T-cell (primary cell): ENCODE measurements around the gene ALG10. TPM values are rescaled to one million over a fixed set of nuclear protein-coding genes. Genes with fewer than 3 reads are reported as not detected.
"Not testable (repeated sequence)": the region's sequence is repeated elsewhere in the genome, so short reads cannot be mapped to it uniquely, and the experiment has no call there.

Source experiments
- ATAC-seq, 4 experiments: fragments of 200-7000 bp in 3 of 4; fragments of 150-1000 bp in 1 of 4; cut with Tn5 transposase; replicated peaks in 1 of 4; 1 replicate in 3 of 4; 2 replicates in 1 of 4; pipeline ENCODE4 v1.10.0; 2021; ENCODE audit warnings: moderate library complexity in 3 of 4, mild to moderate bottlenecking in 2 of 4, moderate number of reproducible peaks in 1 of 4
- CTCF ChIA-PET, 2 donors: fragments of 300-600 bp; sonication (Branson Sonifier 250); formaldehyde crosslinking; loops; one replicate each; lab custom pipeline; 2022; ENCODE audit warnings: antibody characterized with exemption in 2 of 2; lab: Charles Lee
- POLR2A ChIA-PET, 2 donors: fragments of 300-600 bp; sonication (Branson Sonifier 250); formaldehyde crosslinking; loops; one replicate each; lab custom pipeline; 2022; ENCODE audit warnings: antibody characterized with exemption in 2 of 2; lab: Charles Lee
- DNase-seq, 35 experiments: peaks; one replicate each; pipeline versions ENCODE4 v3.0.0 to v3.0.0-alpha.2; 2013 to 2023
- H3K27ac ChIP-seq: one replicate; pipeline ENCODE4 v1.5.1; 2013; ENCODE audit warnings: low read length
- H3K27me3 ChIP-seq, 2 experiments: replicated peaks in 1 of 2; 1 replicate in 1 of 2; 2 replicates in 1 of 2; pipeline versions ENCODE4 v1.6.1 to v1.7.0; 2013; ENCODE audit warnings: low read length in 1 of 2, mixed read lengths in 1 of 2; ENCODE audit not compliant: control insufficient read depth in 2 of 2, insufficient read depth in 2 of 2; ENCODE audit errors: extremely low read depth in 1 of 2
- H3K36me3 ChIP-seq, 2 donors: 1 replicate in 1 of 2; 2 replicates in 1 of 2; pipeline versions ENCODE4 v1.6.1 to v1.7.0; 2013; ENCODE audit warnings: low read length in 1 of 2; ENCODE audit not compliant: control insufficient read depth in 2 of 2, insufficient read depth in 1 of 2; ENCODE audit errors: extremely low read depth in 1 of 2
- H3K4me1 ChIP-seq, 2 experiments: 1 replicate in 1 of 2; 2 replicates in 1 of 2; pipeline versions ENCODE4 v1.6.1 to v1.7.0; 2013; ENCODE audit warnings: low read length in 2 of 2, mixed read lengths in 1 of 2; ENCODE audit not compliant: insufficient read depth in 2 of 2, control insufficient read depth in 1 of 2; ENCODE audit errors: extremely low read depth in 1 of 2
- H3K4me3 ChIP-seq, 2 donors: 1 replicate in 1 of 2; 2 replicates in 1 of 2; pipeline versions ENCODE4 v1.5.1 to v1.7.0; 2013; ENCODE audit warnings: mild to moderate bottlenecking in 2 of 2, low read length in 1 of 2, moderate library complexity in 1 of 2; ENCODE audit not compliant: control insufficient read depth in 1 of 2; ENCODE audit errors: extremely low read depth in 1 of 2
- H3K9me3 ChIP-seq: 2 replicates; pipeline ENCODE4 v1.7.0; 2013
- H3K27ac Mint-ChIP-seq, 2 donors: one replicate each; pipeline ENCODE4 v1.8.0; 2020 to 2021; ENCODE audit warnings: mild to moderate bottlenecking in 2 of 2, mixed read lengths in 2 of 2
- H3K27me3 Mint-ChIP-seq, 2 donors: one replicate each; pipeline ENCODE4 v1.8.0; 2021 to 2022; ENCODE audit warnings: mixed read lengths in 2 of 2
- H3K36me3 Mint-ChIP-seq: one replicate; pipeline ENCODE4 v1.8.0; 2021; ENCODE audit warnings: mixed read lengths
- H3K4me1 Mint-ChIP-seq, 3 donors: one replicate each; pipeline ENCODE4 v1.8.0; 2020 to 2022; ENCODE audit warnings: mixed read lengths in 3 of 3, mild to moderate bottlenecking in 1 of 3
- H3K4me3 Mint-ChIP-seq, 3 donors: one replicate each; pipeline ENCODE4 v1.8.0; 2020 to 2022; ENCODE audit warnings: mild to moderate bottlenecking in 3 of 3, mixed read lengths in 3 of 3, moderate library complexity in 3 of 3
- H3K9me3 Mint-ChIP-seq, 3 donors: one replicate each; pipeline ENCODE4 v1.8.0; 2020 to 2022; ENCODE audit warnings: mixed read lengths in 3 of 3
- WGBS: methylation state at CpG from one replicate; pipeline ENCODE4 v1.1.5; 2013; ENCODE audit warnings: missing lambda C conversion rate; ENCODE audit not compliant: insufficient coverage; 5-methylcytosine and 5-hydroxymethylcytosine counted together
- total RNA-seq, 35 experiments: library from RNA in 6 of 35; stranded (reverse) in 6 of 35; fragments of 120-200 nt in 1 of 35; gene quantifications; one replicate each; pipeline versions ENCODE4 v1.2.1 to v1.2.4 and lab custom pipeline; 2013 to 2026

Gene ALG10, protein sequence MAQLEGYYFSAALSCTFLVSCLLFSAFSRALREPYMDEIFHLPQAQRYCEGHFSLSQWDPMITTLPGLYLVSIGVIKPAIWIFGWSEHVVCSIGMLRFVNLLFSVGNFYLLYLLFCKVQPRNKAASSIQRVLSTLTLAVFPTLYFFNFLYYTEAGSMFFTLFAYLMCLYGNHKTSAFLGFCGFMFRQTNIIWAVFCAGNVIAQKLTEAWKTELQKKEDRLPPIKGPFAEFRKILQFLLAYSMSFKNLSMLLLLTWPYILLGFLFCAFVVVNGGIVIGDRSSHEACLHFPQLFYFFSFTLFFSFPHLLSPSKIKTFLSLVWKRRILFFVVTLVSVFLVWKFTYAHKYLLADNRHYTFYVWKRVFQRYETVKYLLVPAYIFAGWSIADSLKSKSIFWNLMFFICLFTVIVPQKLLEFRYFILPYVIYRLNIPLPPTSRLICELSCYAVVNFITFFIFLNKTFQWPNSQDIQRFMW
- 10 to 100 TPM; 11.4 to 19.5 (median 15.7) TPM for total RNA-seq
- total RNA-seq (2013) = 14.7 TPM
- total RNA-seq (lab: John Stamatoyannopoulos, UW) = 8.4 to 26.6 (median 16.1) reads per million in 29 experiments

DNA sequence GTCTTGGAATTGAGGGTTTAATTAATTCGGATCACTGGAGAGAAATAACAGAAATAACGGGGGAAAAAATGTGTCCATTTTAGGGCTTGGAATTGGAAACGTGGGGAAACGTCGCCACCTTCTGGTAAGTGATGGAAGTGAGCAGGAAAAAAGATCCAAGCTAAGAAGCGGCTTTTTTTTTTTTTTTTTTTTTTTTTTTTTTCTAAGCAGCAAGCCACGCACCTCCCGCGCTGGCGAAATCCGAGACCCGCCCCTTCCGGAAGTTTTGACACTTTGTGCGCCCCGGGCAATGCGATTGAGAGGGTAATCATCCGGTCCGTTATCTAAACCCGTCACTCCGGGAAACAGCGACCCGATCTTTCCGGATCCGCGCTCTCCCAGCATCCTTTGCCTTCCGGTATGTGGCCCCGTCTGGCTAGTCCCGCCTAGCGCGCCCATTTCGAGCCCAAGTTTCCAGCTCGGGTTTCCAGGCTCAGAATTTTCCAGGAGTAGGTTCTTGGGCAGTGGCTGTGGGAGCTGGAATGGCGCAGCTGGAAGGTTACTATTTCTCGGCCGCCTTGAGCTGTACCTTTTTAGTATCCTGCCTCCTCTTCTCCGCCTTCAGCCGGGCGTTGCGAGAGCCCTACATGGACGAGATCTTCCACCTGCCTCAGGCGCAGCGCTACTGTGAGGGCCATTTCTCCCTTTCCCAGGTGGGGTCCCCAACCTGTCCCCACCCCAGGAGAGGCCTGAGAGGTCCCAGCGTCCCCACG is at the start of gene ALG10:
TSS of gene ALG10 (plus strand) at position 418 of the 752 bp plus-strand sequence. CDS start at position 522, 104 bp downstream.
- H3K4me3 ChIP-seq = peak within 1 kb of the TSS; percentile 76 to 84
- Mint-ChIP-seq H3K27me3 (no peaks in the 10 kb centered on the region), H3K27ac (peak within 1 kb of the TSS; percentile 95 to 99), H3K4me3 (peak within 1 kb of the TSS; percentile 93 to 95 (median 94)), H3K9me3 (no peaks in the 10 kb centered on the region), H3K4me1 (peaks cover 20 to 33% (median 23%) of the 10 kb centered on the region in 3 donors), H3K36me3 (peaks cover 9% of the 10 kb centered on the region)
- ATAC-seq = peak; percentile 98 to 99 (median 98)
- peaks cover 0 to 5% of the 10 kb centered on the region in 2 donors for H3K36me3 ChIP-seq
- WGBS = under 1% methylated on average over 33 of the region's 44 CpGs
- ChIA-PET CTCF (interaction anchor here (0.6 to 3.7 kb wide), 11 partner anchors 12 to 1279 kb away, joined by 3 to 84 read pairs (median 5); partner anchors contain the start of gene YARS2 (in 2 of the 2)), POLR2A (interaction anchor here (0.6 to 1.4 kb wide), 9 partner anchors 9 to 1296 kb away, joined by 3 to 25 read pairs (median 6); partner anchors contain the start of genes PKP2 (in 1 of the 2) and YARS2 (in 1 of the 2))
- H3K27ac ChIP-seq = peak within 1 kb of the TSS; percentile 95
- H3K9me3 ChIP-seq = no peaks in the 10 kb centered on the region
- no peaks in the 10 kb centered on the region for H3K27me3 ChIP-seq
- peak; percentile 92 to 98 (median 96) for DNase-seq
- peaks cover 5 to 7% of the 10 kb centered on the region in 2 experiments for H3K4me1 ChIP-seq

DNA sequence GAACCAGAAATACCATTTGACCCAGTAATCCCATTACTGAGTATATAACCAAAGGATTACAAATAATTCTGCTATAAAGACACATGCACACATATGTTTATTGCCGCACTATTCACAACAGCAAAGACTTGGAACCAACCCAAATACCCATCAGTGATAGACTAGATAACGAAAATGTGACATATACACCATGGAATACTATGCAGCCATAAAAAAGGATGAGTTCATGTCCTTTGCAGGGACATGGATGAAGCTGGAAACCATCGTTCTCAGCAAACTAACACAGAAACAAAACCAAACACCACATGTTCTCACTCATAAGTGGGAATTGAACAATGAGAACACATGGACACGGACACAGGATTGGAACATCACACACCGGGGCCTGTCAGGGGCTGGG is 49.4 kb upstream of the ALG10 start:
- no CpG with 5 or more reads among the region's 5 CpGs for WGBS
- POLR2A ChIA-PET = interaction anchor here in 1 of 2 donors (0.5 kb wide), 1 partner anchor 97 kb away, joined by 3 read pairs; no protein-coding TSS in a partner anchor
- ATAC-seq, H3K4me1 Mint-ChIP-seq, DNase-seq, H3K4me3 Mint-ChIP-seq, CTCF ChIA-PET, H3K36me3 ChIP-seq, H3K27me3 ChIP-seq, H3K4me3 ChIP-seq, H3K27ac Mint-ChIP-seq, H3K36me3 Mint-ChIP-seq, H3K4me1 ChIP-seq, H3K9me3 ChIP-seq, H3K9me3 Mint-ChIP-seq, H3K27me3 Mint-ChIP-seq, H3K27ac ChIP-seq: not testable (repeated sequence)

DNA sequence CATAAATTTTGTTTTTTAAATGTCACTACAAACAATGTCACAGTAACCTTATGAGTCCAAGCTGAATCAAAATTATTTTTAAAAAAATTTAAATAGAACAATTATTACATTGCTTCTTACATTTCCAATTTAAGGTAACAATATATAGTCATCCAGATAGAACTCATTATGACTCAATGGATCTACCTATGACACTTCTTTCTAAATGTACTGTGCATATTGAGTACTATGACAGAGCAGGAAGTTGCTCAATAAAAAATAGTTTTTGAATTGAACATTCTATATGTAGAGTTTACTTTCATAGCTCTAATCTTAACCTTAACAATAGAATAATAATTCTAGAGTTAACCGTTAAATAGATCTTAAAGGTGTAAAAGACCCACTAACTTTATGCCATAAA is 44.4 kb upstream of the ALG10 start:
- no CpG with 5 or more reads among the region's 1 CpG for whole genome bisulfite sequencing
- Mint-ChIP-seq H3K4me1 (no peaks in the 10 kb centered on the region), H3K27me3 (peaks cover under 1 to 12% of the 10 kb centered on the region in 2 donors), H3K36me3 (no peaks in the 10 kb centered on the region), H3K4me3 (no peak overlapping the region), H3K9me3 (peaks cover 0 to 5% (median 3%) of the 10 kb centered on the region in 3 donors), H3K27ac (no peak overlapping the region)
- H3K4me1 ChIP-seq = no peaks in the 10 kb centered on the region
- POLR2A ChIA-PET = no interaction called here
- H3K36me3 ChIP-seq = no peaks in the 10 kb centered on the region
- no peak for DNase-seq
- no peaks in the 10 kb centered on the region for H3K9me3 ChIP-seq
- H3K27me3 ChIP-seq = peaks cover 0 to 3% of the 10 kb centered on the region in 2 experiments
- H3K27ac ChIP-seq = no peak overlapping the region
- CTCF ChIA-PET = no interaction called here
- ATAC-seq = no peak
- H3K4me3 ChIP-seq = no peak overlapping the region

DNA sequence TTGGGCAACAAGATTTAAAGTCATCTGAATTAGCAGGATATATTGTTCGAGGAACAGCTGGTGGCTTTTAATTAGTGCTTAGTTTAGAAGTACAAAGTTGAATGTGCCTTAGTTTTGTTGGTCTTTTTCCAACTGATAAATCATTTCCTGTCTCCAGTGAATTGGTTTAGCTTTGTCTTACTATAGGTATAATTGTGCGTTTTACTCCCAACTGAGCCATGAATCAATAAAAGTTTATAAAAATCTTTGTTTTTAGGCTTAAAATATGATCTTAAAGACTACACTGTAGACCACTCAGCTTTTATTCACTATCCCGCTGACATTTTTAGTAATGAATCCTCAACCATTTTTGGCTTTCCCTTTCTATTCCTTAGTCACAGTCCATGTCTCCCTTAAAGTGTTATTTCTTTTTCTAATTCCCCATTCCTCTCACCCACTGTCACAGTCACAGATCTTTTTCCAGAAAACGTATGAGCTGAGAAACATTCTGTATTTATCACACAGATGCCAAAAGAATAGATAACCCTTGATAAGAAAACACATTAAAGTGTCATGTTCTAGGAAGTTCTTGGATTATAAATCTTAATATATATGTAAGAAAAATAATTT is 34.0 kb upstream of the ALG10 start:
- Histone ChIP-seq H3K4me1 (no peaks in the 10 kb centered on the region), H3K4me3 (no peak overlapping the region), H3K36me3 (no peaks in the 10 kb centered on the region), H3K9me3 (no peaks in the 10 kb centered on the region), H3K27me3 (no peaks in the 10 kb centered on the region), H3K27ac (no peak overlapping the region)
- CTCF ChIA-PET = no interaction called here
- H3K36me3 Mint-ChIP-seq = no peaks in the 10 kb centered on the region
- ATAC-seq = no peak
- no peak overlapping the region for H3K4me3 Mint-ChIP-seq
- peaks cover 5 to 9% of the 10 kb centered on the region in 2 donors for H3K27me3 Mint-ChIP-seq
- 78% methylated on average over 1 of the region's 4 CpGs for WGBS
- H3K27ac Mint-ChIP-seq = no peak overlapping the region
- no peak for DNase-seq
- POLR2A ChIA-PET = no interaction called here
- H3K9me3 Mint-ChIP-seq = peaks cover 0 to 3% (median 0%) of the 10 kb centered on the region in 3 donors
- H3K4me1 Mint-ChIP-seq = no peaks in the 10 kb centered on the region

DNA sequence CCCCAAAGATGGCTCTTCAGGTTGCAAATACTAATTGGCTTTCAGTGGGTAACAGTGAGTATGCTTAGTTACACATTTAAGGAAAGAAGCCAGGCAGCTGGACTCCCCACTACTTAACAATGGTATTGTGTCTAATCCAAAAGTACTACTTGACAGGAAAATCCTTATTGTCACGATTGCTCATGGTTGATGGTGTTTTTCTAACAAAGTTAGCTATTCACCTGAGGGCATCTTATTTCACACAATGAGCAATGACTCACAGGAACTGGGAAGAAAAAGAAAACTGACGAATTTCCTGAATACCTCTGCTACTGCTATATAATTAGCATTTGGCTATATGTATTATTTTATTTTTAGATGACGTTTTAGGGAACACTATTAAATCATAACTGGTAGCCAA is 33.4 kb upstream of the ALG10 start:
- no peak for ATAC-seq
- Histone ChIP-seq H3K36me3 (no peaks in the 10 kb centered on the region), H3K27me3 (no peaks in the 10 kb centered on the region), H3K4me3 (no peak overlapping the region), H3K4me1 (no peaks in the 10 kb centered on the region), H3K9me3 (no peaks in the 10 kb centered on the region), H3K27ac (no peak overlapping the region)
- ChIA-PET POLR2A (no interaction called here), CTCF (no interaction called here)
- no peak overlapping the region for H3K27ac Mint-ChIP-seq
- H3K4me1 Mint-ChIP-seq = no peaks in the 10 kb centered on the region
- no CpG with 5 or more reads among the region's 3 CpGs for WGBS
- peaks cover 5 to 9% of the 10 kb centered on the region in 2 donors for H3K27me3 Mint-ChIP-seq
- no peak overlapping the region for H3K4me3 Mint-ChIP-seq
- H3K36me3 Mint-ChIP-seq = no peaks in the 10 kb centered on the region
- DNase-seq = no peak
- H3K9me3 Mint-ChIP-seq = peaks cover 0 to 3% (median 0%) of the 10 kb centered on the region in 3 donors
